Testis (tissue), 2 donors: Measurements from ENCODE around the gene ABCG1.

Source experiments
- CTCF ChIP-seq, 3 experiments: fragments of 450-650 bp in 2 of 3; fragments of 200-600 bp in 1 of 3; sonication (generic) in 1 of 3; IDR thresholded peaks; one replicate each; pipeline ENCODE4 v1.5.1; 2016 to 2019; ENCODE audit warnings: antibody characterized with exemption in 3 of 3, mild to moderate bottlenecking in 2 of 3, moderate library complexity in 1 of 3
- POLR2A ChIP-seq: fragments of 450-650 bp; IDR thresholded peaks from one replicate; pipeline ENCODE4 v1.6.1; 2017; ENCODE audit warnings: antibody characterized with exemption, mild to moderate bottlenecking, moderate library complexity

DNA sequence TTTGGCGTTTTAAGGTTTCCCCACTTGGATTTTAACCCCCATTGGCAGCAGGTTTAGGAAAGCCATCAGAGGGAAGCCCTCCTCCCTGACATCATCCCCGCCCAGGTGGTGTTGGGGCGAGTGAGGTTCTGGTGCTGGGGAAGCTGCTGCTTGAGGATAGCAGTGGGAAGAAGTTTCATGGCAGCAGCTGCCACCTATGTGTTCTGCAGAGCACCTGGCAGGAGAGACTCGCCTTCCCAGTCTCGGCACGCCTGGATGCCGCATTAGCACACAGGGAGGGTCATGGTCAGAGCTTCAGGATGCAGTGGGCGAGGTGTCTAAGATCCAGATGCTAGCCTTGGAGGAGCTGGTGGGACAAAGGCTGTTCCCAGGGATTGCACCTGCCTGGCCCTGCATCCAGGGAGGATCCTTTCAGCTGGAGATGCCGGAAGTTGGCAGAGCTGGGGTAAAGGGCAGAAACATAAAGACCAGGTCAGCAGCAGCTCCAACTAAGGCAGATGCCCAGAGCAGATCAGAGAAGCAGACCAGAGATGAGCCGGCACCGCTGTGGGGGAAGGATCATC, 33.9 kb downstream of the ABCG1 start:
- TF ChIP-seq CTCF (IDR thresholded peaks at IDR 0.05), result no peak
- no peak for TF ChIP-seq POLR2A
